ENCODE results near the gene VARS2. TPM values are rescaled to one million over a fixed set of nuclear protein-coding genes. Genes with fewer than 3 reads are reported as not detected.

Gene VARS2
- total and polyA plus RNA-seq, 2 experiments from 2014 or later: 27.5 to 61.3 TPM

DNA sequence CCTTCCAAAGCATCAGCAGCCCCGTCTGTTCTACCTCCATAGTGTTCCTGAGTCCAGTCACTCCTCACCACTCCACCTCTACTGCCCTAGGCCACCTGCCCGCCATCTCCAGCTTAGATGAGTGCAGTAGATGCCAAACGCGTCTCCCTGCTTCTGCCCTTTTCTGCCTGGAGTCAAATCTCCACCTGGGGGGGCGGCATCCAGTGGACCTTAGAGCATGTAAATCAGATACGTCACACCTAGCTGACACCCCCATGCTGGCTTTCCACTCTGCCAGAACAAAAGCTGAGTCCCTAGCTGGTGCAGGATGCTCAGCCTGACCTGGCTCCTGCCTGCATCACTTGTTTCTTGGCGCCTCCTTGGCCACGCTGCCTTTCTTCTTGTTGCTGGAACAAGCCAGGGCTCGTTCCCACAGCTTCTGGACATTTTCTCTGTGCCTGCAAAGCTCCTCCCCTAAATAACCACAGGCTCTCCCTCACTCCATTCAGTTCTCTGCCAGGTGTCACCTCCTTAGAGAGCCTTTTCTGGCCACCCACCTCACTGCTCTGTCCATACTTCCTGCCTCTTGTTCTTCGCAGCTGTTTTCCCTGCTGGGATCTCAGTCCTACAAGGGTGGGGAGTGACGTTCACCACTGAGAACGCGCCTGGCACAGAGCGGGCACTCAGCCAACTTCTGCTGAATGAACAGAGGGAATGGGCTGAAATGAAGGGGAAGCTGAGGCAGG, 24.0 kb upstream of the VARS2 start:
- H3K9me3 ChIP-seq (ENCODE audit: low read depth): no peaks in the 10 kb centered on the region
- H3K4me1 ChIP-seq (ENCODE audit: low read depth): peaks cover 20% of the 10 kb centered on the region
- peaks cover 19% of the 10 kb centered on the region for H3K36me3 ChIP-seq
- no peak for DNase-seq (ENCODE audit: low read depth in 1 of 2, low spot score in 1 of 2)
- H3K27me3 ChIP-seq: no peaks in the 10 kb centered on the region
- no peak overlapping the region for H3K27ac ChIP-seq
- TF ChIP-seq, protein P1, sequence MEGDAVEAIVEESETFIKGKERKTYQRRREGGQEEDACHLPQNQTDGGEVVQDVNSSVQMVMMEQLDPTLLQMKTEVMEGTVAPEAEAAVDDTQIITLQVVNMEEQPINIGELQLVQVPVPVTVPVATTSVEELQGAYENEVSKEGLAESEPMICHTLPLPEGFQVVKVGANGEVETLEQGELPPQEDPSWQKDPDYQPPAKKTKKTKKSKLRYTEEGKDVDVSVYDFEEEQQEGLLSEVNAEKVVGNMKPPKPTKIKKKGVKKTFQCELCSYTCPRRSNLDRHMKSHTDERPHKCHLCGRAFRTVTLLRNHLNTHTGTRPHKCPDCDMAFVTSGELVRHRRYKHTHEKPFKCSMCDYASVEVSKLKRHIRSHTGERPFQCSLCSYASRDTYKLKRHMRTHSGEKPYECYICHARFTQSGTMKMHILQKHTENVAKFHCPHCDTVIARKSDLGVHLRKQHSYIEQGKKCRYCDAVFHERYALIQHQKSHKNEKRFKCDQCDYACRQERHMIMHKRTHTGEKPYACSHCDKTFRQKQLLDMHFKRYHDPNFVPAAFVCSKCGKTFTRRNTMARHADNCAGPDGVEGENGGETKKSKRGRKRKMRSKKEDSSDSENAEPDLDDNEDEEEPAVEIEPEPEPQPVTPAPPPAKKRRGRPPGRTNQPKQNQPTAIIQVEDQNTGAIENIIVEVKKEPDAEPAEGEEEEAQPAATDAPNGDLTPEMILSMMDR (IDR thresholded peaks at IDR 0.05; ENCODE audit: low read depth, low read length): no peak
- no peak overlapping the region for H3K4me3 ChIP-seq

DNA sequence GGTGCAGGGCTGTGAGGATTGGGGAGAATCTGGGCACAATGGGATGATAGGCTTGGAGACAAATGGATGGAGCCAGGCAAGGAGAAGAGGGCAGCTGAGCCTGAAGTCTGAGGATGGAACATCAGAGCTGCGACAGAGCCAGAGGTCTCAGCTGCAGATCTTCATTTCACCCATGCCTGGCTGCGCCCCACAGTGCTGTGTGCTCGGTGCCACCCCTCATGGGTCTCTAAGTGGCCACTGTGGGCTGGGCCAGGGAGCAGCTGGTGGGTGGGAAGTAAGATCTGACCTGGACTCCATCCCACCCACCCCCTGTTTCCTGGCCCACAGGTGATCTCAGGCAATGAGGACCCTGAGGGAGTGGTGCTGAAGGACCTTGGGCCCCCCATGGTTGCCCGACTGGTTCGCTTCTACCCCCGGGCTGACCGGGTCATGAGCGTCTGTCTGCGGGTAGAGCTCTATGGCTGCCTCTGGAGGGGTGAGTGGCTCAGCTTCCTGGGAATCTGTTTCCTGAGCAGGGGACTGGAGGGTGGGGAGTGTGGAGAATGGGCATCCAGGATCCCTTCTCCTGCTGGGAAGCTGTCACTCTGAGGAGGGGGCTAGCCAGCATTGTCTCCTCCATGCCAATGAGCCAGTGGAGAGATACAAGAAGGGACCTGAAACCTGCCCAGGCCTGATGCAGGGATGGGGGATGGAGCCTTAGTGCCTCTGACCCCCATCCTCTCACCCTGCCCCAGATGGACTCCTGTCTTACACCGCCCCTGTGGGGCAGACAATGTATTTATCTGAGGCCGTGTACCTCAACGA, 23.2 kb upstream of the VARS2 start:
- no peaks in the 10 kb centered on the region for H3K9me3 ChIP-seq (ENCODE audit: low read depth)
- H3K36me3 ChIP-seq: peaks cover 20% of the 10 kb centered on the region
- H3K4me1 ChIP-seq (ENCODE audit: low read depth): peaks cover 13% of the 10 kb centered on the region
- TF ChIP-seq, protein P1 (IDR thresholded peaks at IDR 0.05; ENCODE audit: low read depth, low read length): no peak
- no peak for DNase-seq (ENCODE audit: low read depth in 1 of 2, low spot score in 1 of 2)
- no peak overlapping the region for H3K27ac ChIP-seq
- no peak overlapping the region for H3K4me3 ChIP-seq
- H3K27me3 ChIP-seq: no peaks in the 10 kb centered on the region

DNA sequence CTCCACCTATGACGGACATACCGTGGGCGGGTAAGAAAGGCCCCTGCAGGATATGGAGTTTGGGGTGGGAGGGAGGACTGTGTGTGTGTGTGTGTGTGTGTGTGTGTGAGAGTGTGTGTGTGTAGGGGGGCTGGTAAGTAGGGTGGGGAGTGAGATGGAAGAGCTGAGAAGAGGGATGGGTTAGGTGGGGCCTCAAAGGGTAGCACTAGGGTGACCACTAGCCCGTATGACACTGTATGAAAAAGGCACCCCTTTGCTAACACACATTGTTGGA, 22.7 kb upstream of the VARS2 start:
- H3K4me3 ChIP-seq: no peak overlapping the region
- peaks cover 20% of the 10 kb centered on the region for H3K36me3 ChIP-seq
- no peak for DNase-seq (ENCODE audit: low read depth in 1 of 2, low spot score in 1 of 2)
- H3K27me3 ChIP-seq: no peaks in the 10 kb centered on the region
- no peaks in the 10 kb centered on the region for H3K9me3 ChIP-seq (ENCODE audit: low read depth)
- peaks cover 8% of the 10 kb centered on the region for H3K4me1 ChIP-seq (ENCODE audit: low read depth)
- TF ChIP-seq, protein P1 (IDR thresholded peaks at IDR 0.05; ENCODE audit: low read depth, low read length): no peak
- H3K27ac ChIP-seq: no peak overlapping the region

- Histone ChIP-seq H3K4me1 (ENCODE audit: low read depth) (peaks cover 2% of the 10 kb centered on the region), H3K36me3 (peaks cover 20% of the 10 kb centered on the region), H3K9me3 (ENCODE audit: low read depth) (no peaks in the 10 kb centered on the region), H3K27me3 (no peaks in the 10 kb centered on the region), H3K4me3 (no peak overlapping the region), H3K27ac (no peak overlapping the region)
- no peak for DNase-seq (ENCODE audit: low read depth in 1 of 2, low spot score in 1 of 2)
- TF ChIP-seq, protein P1 (IDR thresholded peaks at IDR 0.05; ENCODE audit: low read depth, low read length): no peak
Observed at GRCh38 chr6:30891816-30892538, 22.1 kb upstream of the VARS2 start.

DNA sequence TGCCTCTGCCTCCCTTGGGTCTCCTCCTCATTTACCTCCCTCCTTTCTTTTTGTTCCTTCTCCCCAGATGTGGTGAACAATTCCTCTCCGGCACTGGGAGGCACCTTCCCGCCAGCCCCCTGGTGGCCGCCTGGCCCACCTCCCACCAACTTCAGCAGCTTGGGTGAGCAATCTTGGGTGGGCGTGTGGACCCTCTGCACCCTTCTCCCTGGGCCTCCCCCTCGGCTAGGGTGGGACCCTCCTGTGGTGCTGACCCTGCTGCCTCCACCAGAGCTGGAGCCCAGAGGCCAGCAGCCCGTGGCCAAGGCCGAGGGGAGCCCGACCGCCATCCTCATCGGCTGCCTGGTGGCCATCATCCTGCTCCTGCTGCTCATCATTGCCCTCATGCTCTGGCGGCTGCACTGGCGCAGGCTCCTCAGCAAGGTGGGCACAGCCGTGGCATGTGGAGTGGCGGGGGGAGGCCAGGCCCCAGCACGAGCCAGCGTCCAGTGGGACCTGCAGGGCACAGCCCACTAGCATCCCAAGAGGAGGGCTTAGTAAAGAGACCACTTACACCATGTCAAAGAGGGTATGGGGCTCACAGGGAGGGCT, 20.9 kb upstream of the VARS2 start:
- Histone ChIP-seq H3K36me3 (peaks cover 28% of the 10 kb centered on the region), H3K4me3 (no peak overlapping the region), H3K9me3 (ENCODE audit: low read depth) (no peaks in the 10 kb centered on the region), H3K27ac (no peak overlapping the region), H3K27me3 (no peaks in the 10 kb centered on the region), H3K4me1 (ENCODE audit: low read depth) (no peaks in the 10 kb centered on the region)
- TF ChIP-seq, protein P1 (IDR thresholded peaks at IDR 0.05; ENCODE audit: low read depth, low read length): peak; percentile 21
- DNase-seq (ENCODE audit: low read depth in 1 of 2, low spot score in 1 of 2): no peak

All from cardiac muscle cell (in vitro differentiated cells and primary cell).